NOMO-1 (cell line): Measurements from ENCODE around the gene EBPL.
"Not testable (repeated sequence)": the region's sequence is repeated elsewhere in the genome, so short reads cannot be mapped to it uniquely, and the experiment has no call there.

ENCODE experiments used
- DNase-seq, 2 experiments: peaks; one replicate each; lab custom pipeline; 2025; ENCODE audit not compliant: unreplicated experiment in 2 of 2; lab: John Stamatoyannopoulos, UW

The EBPL gene

GRCh38 chr13:49636705-49637104 is 54.6 kb downstream of the EBPL start:
- DNase-seq, result no peak

GRCh38 chr13:49635599-49636433 is 55.5 kb downstream of the EBPL start:
- DNase-seq, result no peak

GRCh38 chr13:49633710-49634109 is 57.6 kb downstream of the EBPL start:
- no peak for DNase-seq

- DNase-seq, result no peak
Observed at GRCh38 chr13:49632156-49632555, 59.1 kb downstream of the EBPL start.

- DNase-seq, result no peak
Observed at GRCh38 chr13:49630580-49630979, 60.7 kb downstream of the EBPL start.

GRCh38 chr13:49629947-49630346 is 61.3 kb downstream of the EBPL start:
- DNase-seq, result no peak

GRCh38 chr13:49629196-49629938 is 61.9 kb downstream of the EBPL start:
- no peak for DNase-seq

- peak; percentile 91 to 95 for DNase-seq
Observed at GRCh38 chr13:49627831-49628652, 63.2 kb downstream of the EBPL start, which contains the start of gene ARL11. ARL11 (plus strand) TSS chr13:49628507; CDS start chr13:49630448, 1,941 bp downstream.

GRCh38 chr13:49625392-49626079 is 65.8 kb downstream of the EBPL start:
- DNase-seq, result no peak

- no peak for DNase-seq
Observed at GRCh38 chr13:49624229-49624628, 67.1 kb downstream of the EBPL start.

GRCh38 chr13:49622174-49622946 is 68.9 kb downstream of the EBPL start:
- DNase-seq, result no peak

- DNase-seq, result peak; percentile 48 to 53
Observed at GRCh38 chr13:49620170-49620621, 71.1 kb downstream of the EBPL start.

GRCh38 chr13:49616676-49617065 is 74.6 kb downstream of the EBPL start:
- no peak for DNase-seq

GRCh38 chr13:49615836-49616675 is 75.2 kb downstream of the EBPL start:
- no peak for DNase-seq

- DNase-seq, result not testable (repeated sequence)
Observed at GRCh38 chr13:49612042-49612441, 79.2 kb downstream of the EBPL start.
